Lower lobe of right lung (tissue), 2 donors: ENCODE measurements around the gene VPS52. TPM values are rescaled to one million over a fixed set of nuclear protein-coding genes. Genes with fewer than 3 reads are reported as not detected.
"Not testable (repeated sequence)": the region's sequence is repeated elsewhere in the genome, so short reads cannot be mapped to it uniquely, and the experiment has no call there.

Experiments used
- ATAC-seq, 2 donors: fragments of 200-7000 bp; cut with Tn5 transposase; one replicate each; pipeline ENCODE4 v1.9.1; 2020 to 2022; ENCODE audit warnings: mild to moderate bottlenecking in 2 of 2, moderate library complexity in 2 of 2
- DNase-seq: peaks from one replicate; pipeline ENCODE4 v3.0.0-alpha.2; 2020
- H3K27ac ChIP-seq: fragments of 200-600 bp; one replicate; pipeline ENCODE4 v1.8.0; 2022
- H3K27me3 ChIP-seq: fragments of 200-600 bp; one replicate; pipeline ENCODE4 v1.8.0; 2022; ENCODE audit warnings: low read depth
- H3K36me3 ChIP-seq: fragments of 200-600 bp; one replicate; pipeline ENCODE4 v1.8.0; 2022; ENCODE audit warnings: mild to moderate bottlenecking
- H3K4me1 ChIP-seq: fragments of 200-600 bp; one replicate; pipeline ENCODE4 v1.8.0; 2022
- H3K4me3 ChIP-seq: fragments of 200-600 bp; one replicate; pipeline ENCODE4 v1.8.0; 2022; ENCODE audit warnings: mild to moderate bottlenecking
- H3K9me3 ChIP-seq: fragments of 200-600 bp; one replicate; pipeline ENCODE4 v1.8.0; 2022
- CTCF ChIP-seq: fragments of 200-600 bp; IDR thresholded peaks from one replicate; pipeline ENCODE4 v1.8.0; 2022; ENCODE audit warnings: antibody characterized with exemption, mild to moderate bottlenecking
- intact Hi-C: fragments of 100-400 bp; cut with DNase I; formaldehyde crosslinking; loops from one replicate; pipeline ENCODE4 v1.11.0; 2022
- total RNA-seq: library from RNA; stranded (reverse); fragmentation: NEBNext Ultra II Directional; extraction: Animal tissue kit (Norgen Biotek cat#: 25700); gene quantifications from one replicate; pipeline ENCODE4 v1.2.1, GENCODE V29; 2021
- donor health status: DM: no; HTN: yes; CAD: no; lungs with severe emphysema.

Gene VPS52
- total RNA-seq, 1 donor from 2014 or later, result 59.7 TPM

- H3K4me1 ChIP-seq, result peaks cover 25% of the 10 kb centered on the region
- TF ChIP-seq CTCF, result no peak
- peaks cover 74% of the 10 kb centered on the region for H3K36me3 ChIP-seq
- H3K27me3 ChIP-seq, result no peaks in the 10 kb centered on the region
- DNase-seq, result peak; percentile 83
- intact Hi-C loops, result no loop called here
- peak within 1 kb of the TSS; percentile 76 for H3K4me3 ChIP-seq
- H3K9me3 ChIP-seq, result no peaks in the 10 kb centered on the region
- peak within 1 kb of the TSS; percentile 75 for H3K27ac ChIP-seq
- peak; percentile 95 to 98 for ATAC-seq
Observed at GRCh38 chr6:33288921-33289783, 17.5 kb upstream of the VPS52 start, which contains the start of the genes PFDN6 and WDR46. Gene PFDN6, plus strand, starts transcription at chr6:33289601. Its CDS starts 256 bp downstream, at chr6:33289857. Gene WDR46, minus strand, starts transcription at chr6:33289239. Its CDS starts 69 bp downstream, at chr6:33289170.

GRCh38 chr6:33288141-33288920, 16.7 kb upstream of the VPS52 start:
- Histone ChIP-seq H3K4me1 (peaks cover 25% of the 10 kb centered on the region), H3K36me3 (peaks cover 74% of the 10 kb centered on the region), H3K4me3 (peak overlapping the region; percentile 76), H3K27ac (peak overlapping the region; percentile 75), H3K9me3 (no peaks in the 10 kb centered on the region), H3K27me3 (no peaks in the 10 kb centered on the region)
- intact Hi-C loops, result no loop called here
- TF ChIP-seq CTCF, result no peak
- ATAC-seq, result peak in 1 of 2 donors; percentile 1
- DNase-seq, result peak; percentile 47

- peaks cover 70% of the 10 kb centered on the region for H3K36me3 ChIP-seq
- no peak for TF ChIP-seq CTCF
- peaks cover 25% of the 10 kb centered on the region for H3K4me1 ChIP-seq
- no peaks in the 10 kb centered on the region for H3K9me3 ChIP-seq
- ATAC-seq, result no peak
- intact Hi-C loops, result no loop called here
- H3K27ac ChIP-seq, result no peak overlapping the region
- DNase-seq, result no peak
- H3K4me3 ChIP-seq, result no peak overlapping the region
- no peaks in the 10 kb centered on the region for H3K27me3 ChIP-seq
Observed at GRCh38 chr6:33286946-33287914, 15.6 kb upstream of the VPS52 start.

- H3K27ac ChIP-seq, H3K9me3 ChIP-seq, H3K4me3 ChIP-seq, H3K27me3 ChIP-seq, intact Hi-C loops, DNase-seq, ATAC-seq: not testable (repeated sequence)
- Histone ChIP-seq H3K4me1 (peaks cover 16% of the 10 kb centered on the region), H3K36me3 (peaks cover 71% of the 10 kb centered on the region)
Observed at GRCh38 chr6:33285214-33285613, 13.5 kb upstream of the VPS52 start.

GRCh38 chr6:33280539-33280938, 8.9 kb upstream of the VPS52 start:
- H3K4me1 ChIP-seq, result peaks cover 34% of the 10 kb centered on the region
- H3K9me3 ChIP-seq, result no peaks in the 10 kb centered on the region
- peaks cover 78% of the 10 kb centered on the region for H3K36me3 ChIP-seq
- no peak for TF ChIP-seq CTCF
- DNase-seq (no peak), ATAC-seq (no peak)
- H3K27me3 ChIP-seq, result no peaks in the 10 kb centered on the region
- H3K4me3 ChIP-seq, result no peak overlapping the region
- H3K27ac ChIP-seq, result no peak overlapping the region
- intact Hi-C loops, result no loop called here
